GM18868 (cell line): ENCODE results near the gene DOC2A.

Experiments used
- ATAC-seq: cut with Tn5 transposase; IDR thresholded peaks from one replicate; pipeline ENCODE4 v1.9.1; 2021; ENCODE audit warnings: mild to moderate bottlenecking, moderate library complexity; ENCODE audit not compliant: unreplicated experiment

The DOC2A gene

DNA sequence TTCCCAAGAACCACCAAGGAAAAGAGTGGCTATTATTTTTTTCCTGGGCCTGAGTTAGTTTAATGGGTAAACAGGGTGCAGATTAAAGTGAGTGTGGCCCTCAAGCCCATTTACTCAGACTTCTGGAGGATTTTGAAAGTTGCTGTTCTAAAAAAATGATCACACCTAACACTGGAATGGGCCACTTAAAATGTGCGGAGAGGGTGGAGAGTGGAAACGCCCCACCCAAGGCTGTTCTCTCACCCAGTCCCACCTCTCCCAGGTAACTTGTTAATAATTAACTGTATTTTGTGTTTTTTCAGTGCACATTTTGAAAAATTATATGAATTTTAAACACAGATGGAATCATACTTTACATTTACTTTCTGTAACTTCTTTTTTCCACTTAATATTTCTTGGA, 20.8 kb downstream of the DOC2A start:
- ATAC-seq = no peak

- no peak for ATAC-seq
Measured at GRCh38 chr16:29989111-29989858, 21.5 kb downstream of the DOC2A start.

GRCh38 chr16:29988346-29989075, 22.3 kb downstream of the DOC2A start:
- ATAC-seq = no peak

GRCh38 chr16:29987371-29988085, 23.3 kb downstream of the DOC2A start:
- no peak for ATAC-seq

DNA sequence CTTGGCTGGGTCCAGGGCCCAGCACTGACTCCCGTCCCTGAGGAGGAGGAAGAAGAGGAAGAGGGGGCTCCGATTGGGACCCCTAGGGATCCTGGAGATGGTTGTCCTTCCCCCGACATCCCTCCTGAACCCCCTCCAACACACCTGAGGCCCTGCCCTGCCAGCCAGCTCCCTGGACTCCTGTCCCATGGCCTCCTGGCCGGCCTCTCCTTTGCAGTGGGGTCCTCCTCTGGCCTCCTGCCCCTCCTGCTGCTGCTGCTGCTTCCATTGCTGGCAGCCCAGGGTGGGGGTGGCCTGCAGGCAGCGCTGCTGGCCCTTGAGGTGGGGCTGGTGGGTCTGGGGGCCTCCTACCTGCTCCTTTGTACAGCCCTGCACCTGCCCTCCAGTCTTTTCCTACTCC, 23.9 kb downstream of the DOC2A start:
- ATAC-seq = no peak

DNA sequence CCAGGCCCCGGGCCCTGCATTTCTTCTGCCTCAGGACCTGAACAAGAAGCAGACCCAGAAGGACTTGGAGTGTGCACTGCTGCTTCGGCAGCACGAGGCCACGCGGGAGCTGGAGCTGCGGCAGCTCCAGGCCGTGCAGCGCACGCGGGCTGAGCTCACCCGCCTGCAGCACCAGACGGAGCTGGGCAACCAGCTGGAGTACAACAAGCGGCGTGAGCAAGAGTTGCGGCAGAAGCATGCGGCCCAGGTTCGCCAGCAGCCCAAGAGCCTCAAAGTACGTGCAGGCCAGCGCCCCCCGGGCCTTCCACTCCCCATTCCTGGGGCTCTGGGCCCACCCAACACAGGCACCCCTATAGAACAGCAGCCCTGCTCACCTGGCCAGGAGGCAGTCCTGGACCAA, 24.6 kb downstream of the DOC2A start:
- ATAC-seq = no peak

GRCh38 chr16:29985271-29985811, 25.5 kb downstream of the DOC2A start:
- ATAC-seq = no peak

DNA sequence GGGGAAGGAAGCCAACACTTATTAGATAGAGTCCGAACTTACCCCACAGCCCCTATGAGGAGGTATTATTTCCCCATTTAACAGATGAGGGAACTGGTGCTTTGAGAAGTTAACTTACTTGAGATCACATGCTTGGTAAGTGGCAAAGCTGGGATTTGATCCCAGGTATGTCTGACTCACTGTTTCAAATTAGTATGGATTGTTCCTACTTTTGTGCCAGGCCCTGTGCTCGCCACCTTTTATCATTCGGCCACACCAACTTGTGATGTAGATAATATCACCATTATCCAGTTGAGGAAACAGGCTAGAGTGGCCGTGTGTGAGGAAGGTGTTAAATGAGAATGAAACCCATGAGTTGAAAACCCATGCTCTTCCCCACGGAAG, 26.1 kb downstream of the DOC2A start:
- ATAC-seq = no peak

DNA sequence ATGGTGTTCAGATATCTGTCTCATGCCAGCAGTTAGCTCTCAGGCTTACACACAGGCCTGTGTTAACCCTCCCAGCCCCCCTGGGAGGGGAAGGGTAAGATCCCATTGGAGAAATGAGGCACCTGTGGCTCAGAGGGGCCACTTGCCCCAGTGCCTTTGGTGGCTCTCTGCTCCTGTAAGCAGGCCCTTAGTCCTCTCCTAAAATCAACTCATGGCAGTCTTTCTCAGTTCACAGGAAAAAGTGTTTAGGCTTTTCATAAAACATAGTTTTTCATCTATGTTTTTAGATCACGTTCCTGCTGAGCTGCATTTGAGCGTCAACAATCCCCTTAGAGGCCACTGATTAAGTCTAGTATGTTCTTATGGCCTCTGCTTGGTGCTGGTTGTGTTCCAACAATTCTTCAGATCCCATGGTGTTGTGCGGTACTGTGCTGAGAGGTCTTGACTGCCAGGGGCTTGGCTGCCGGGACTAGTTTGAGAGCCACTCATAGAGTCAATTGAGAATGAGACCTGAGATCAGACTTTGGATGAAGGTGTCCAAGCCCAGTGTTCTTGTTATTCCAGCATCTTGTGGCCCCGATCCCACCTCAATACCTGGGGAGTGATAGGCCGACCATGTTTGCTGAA, 26.6 kb downstream of the DOC2A start:
- ATAC-seq = no peak

GRCh38 chr16:29983420-29984136, 27.2 kb downstream of the DOC2A start:
- ATAC-seq = no peak

GRCh38 chr16:29982560-29983419, 28.0 kb downstream of the DOC2A start:
- no peak for ATAC-seq

DNA sequence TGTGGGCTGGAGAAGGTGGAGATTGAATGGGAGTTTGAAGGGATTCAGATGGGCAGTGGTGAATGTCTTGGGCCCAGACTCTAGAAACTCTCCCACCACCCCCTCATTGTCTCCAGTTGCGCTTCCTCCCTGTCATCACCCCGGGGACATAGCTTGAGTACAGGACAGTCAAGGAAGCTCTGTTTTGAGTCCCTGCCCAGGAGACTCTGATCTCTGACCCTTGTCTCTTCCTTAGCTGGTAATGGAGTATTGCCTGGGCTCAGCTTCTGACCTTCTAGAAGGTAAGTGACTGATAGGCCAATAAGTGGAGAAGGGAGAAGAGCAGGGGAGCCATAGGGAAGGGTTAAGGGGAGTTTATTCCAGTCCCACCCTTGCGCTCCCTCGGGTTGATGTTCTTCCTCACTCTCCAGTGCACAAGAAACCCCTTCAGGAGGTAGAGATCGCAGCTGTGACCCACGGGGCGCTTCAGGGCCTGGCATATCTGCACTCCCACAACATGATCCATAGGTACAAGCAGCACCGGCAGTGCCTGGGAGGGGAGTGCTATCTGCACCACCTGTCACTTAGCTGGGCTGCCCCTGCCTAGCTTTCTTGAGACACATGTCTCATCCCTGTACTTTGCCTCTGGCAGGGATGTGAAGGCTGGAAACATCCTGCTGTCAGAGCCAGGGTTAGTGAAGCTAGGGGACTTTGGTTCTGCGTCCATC, 32.1 kb downstream of the DOC2A start:
- no peak for ATAC-seq

DNA sequence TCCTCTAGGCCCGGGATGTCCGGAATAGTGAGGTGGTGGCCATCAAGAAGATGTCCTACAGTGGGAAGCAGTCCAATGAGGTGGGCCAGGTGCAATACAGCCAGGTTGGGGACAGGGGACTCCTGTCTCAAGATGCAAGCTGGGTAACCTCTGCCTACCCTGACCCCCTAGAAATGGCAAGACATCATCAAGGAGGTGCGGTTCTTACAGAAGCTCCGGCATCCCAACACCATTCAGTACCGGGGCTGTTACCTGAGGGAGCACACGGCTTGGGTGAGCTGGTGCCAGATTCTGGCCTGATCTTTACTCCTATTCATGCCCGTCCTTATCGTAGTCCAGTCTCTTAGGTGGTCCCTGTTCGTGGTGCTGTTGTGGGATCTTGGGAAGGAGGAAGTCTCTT, 32.7 kb downstream of the DOC2A start:
- no peak for ATAC-seq

DNA sequence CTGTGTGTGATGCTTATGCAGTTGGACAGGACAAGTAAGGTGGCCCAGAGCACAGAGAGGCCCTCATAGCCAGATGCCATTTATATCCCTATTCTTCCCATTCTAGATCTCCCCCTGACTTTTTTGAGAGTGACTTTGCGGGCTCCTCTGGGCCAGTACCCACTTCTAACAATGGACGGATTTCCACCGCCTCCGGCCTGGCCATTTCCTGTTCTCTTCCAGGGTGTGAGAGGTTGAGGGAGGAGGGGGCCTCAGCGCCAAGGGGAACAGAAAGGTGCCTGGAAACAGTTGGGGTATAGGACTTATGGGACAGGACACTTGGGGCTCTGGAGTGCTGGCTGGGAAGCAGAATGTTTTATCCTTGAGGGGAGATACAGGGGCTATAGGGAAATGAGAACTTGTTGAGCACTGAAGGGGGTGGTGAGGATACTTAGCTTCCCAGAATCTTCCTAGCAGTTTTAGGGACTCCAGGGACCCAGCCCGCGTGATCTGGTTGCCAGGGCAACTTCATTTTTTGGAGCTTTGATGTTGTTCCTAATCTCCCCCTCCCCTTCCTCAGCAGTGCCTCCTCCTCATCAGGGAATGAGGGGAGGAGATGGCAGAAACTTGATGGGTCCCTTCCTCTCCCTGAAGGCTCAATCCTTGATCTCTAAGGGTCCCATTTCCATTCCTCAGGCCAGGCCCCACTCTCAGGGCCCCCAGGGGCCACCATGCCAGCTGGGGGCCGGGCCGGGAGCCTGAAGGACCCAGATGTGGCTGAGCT, 33.6 kb downstream of the DOC2A start:
- no peak for ATAC-seq

- ATAC-seq = no peak
Measured at GRCh38 chr16:29975811-29976511, 34.9 kb downstream of the DOC2A start.

DNA sequence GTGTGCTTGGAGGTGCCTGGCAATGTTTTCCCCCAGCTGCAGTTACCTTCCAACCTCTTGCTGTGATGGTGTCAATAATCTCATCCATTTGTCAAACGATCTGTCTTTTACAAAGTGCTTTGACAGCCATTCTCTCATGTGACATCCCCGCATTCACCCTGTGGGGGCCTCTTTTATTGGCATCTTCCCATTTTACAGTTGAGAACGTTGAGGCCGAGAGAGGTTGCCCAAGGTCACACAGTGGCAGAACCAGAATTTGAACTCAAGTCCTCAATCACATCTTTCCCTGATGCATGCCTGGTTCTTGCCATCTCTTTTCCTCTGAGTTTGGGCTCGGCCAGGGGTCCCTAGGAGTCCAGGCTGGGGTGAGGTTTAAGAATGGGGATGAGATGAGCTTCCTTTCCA, 35.7 kb downstream of the DOC2A start:
- ATAC-seq = no peak

DNA sequence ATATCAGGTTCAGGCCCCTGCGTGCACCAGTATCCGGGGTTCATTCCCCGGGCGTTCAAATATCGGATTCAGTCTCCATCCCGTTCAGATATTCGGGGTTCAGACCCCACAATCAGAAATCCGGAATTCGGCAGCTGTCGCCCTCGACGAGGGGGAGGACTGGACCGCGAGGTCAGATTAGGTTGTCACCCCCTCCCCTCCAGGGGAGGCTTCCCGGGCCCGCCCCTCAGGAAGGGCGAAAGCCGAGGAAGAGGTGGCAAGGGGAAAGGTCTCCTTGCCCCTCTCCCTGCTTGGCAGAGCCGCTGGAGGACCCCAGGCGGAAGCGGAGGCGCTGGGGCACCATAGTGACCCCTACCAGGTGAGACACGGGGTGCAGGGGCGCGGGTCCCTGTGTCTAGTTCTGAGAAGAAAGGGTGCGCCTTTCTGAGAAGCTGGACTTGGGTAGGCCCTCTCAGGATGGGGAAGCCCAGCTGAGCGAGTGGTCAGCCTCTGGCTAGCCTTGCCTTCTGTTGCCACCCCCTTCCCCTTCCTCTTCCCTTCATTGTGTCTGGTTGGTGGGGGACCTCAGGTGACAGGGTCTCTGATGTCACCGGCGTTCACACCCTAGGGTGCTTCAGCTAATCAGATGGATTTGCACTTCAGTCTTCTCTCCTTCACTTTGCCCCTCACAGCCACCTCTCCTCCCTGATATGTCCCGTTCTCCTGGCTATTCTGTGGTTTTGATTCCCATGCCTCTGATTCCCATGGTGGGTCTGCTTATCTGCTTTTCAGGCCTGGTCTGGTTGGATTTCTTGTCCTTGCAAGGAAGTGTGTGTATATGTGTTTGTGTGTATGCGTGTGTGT, 36.3 kb downstream of the DOC2A start:
- no peak for ATAC-seq
